Measurements from ENCODE around the gene RAD51B.
"Not testable (repeated sequence)": the region's sequence is repeated elsewhere in the genome, so short reads cannot be mapped to it uniquely, and the experiment has no call there.

Gene RAD51B

GRCh38 chr14:68167383-68168087, 348.0 kb downstream of the RAD51B start:
- DNase-seq: no peak

- DNase-seq: no peak
Measured at GRCh38 chr14:68168460-68169109, 349.0 kb downstream of the RAD51B start.

GRCh38 chr14:68172216-68172615, 352.6 kb downstream of the RAD51B start:
- DNase-seq: no peak

GRCh38 chr14:68172627-68173026, 353.0 kb downstream of the RAD51B start:
- no peak for DNase-seq

GRCh38 chr14:68173227-68173972, 353.8 kb downstream of the RAD51B start:
- no peak for DNase-seq

- DNase-seq: no peak
Measured at GRCh38 chr14:68174446-68174845, 354.9 kb downstream of the RAD51B start.

GRCh38 chr14:68176687-68177086, 357.1 kb downstream of the RAD51B start:
- no peak for DNase-seq

GRCh38 chr14:68177728-68178127, 358.1 kb downstream of the RAD51B start:
- no peak for DNase-seq

GRCh38 chr14:68178282-68178681, 358.7 kb downstream of the RAD51B start:
- no peak for DNase-seq

- no peak for DNase-seq
Measured at GRCh38 chr14:68181519-68182326, 362.1 kb downstream of the RAD51B start.

- DNase-seq: no peak
Measured at GRCh38 chr14:68182492-68182891, 362.9 kb downstream of the RAD51B start.

- DNase-seq: not testable (repeated sequence)
Measured at GRCh38 chr14:68186500-68187276, 367.1 kb downstream of the RAD51B start.

- DNase-seq: no peak
Measured at GRCh38 chr14:68188174-68188573, 368.6 kb downstream of the RAD51B start.

- DNase-seq: no peak
Measured at GRCh38 chr14:68190032-68190431, 370.5 kb downstream of the RAD51B start.

GRCh38 chr14:68191567-68192321, 372.2 kb downstream of the RAD51B start:
- DNase-seq: no peak

GRCh38 chr14:68192935-68193334, 373.4 kb downstream of the RAD51B start:
- DNase-seq: no peak

GRCh38 chr14:68193970-68194681, 374.5 kb downstream of the RAD51B start:
- no peak for DNase-seq

GRCh38 chr14:68195126-68195525, 375.5 kb downstream of the RAD51B start:
- no peak for DNase-seq
